SK-N-SH (cell line): ENCODE measurements around the gene CUBN. TPM values are rescaled to one million over a fixed set of nuclear protein-coding genes. Genes with fewer than 3 reads are reported as not detected.
A peak's percentile ranks its signal among the peaks of the same experiment; 100 is the strongest.

Source experiments
- CTCF ChIA-PET: fragments of 300-600, 350-600 bp; formaldehyde crosslinking; extraction: SDS; loops from one replicate; lab custom pipeline; 2021; lab: Yijun Ruan, JAX
- POLR2A ChIA-PET: fragments of 350-600 bp; sonication (Branson Sonifier 250); formaldehyde crosslinking; extraction: SDS; loops from one replicate; lab custom pipeline; 2020; ENCODE audit warnings: antibody characterized with exemption, inconsistent platforms; lab: Yijun Ruan, JAX
- DNase-seq: peaks from one replicate; pipeline ENCODE4 v3.0.0; 2012
- H2AFZ ChIP-seq: fragments of 200-600 bp; sonication (generic); 2 replicates; pipeline ENCODE4 v1.8.1; 2016; ENCODE audit warnings: antibody characterized with exemption, mild to moderate bottlenecking, low read depth
- H3F3A ChIP-seq: fragments of 200-600 bp; sonication (generic); replicated peaks from 2 replicates; pipeline ENCODE3; 2016; ENCODE audit warnings: antibody characterized with exemption, mild to moderate bottlenecking; ENCODE audit not compliant: insufficient read depth
- H3K27ac ChIP-seq, 2 experiments: fragments of 200-500 bp in 1 of 2; fragments of 200-600 bp in 1 of 2; sonication (Bioruptor generic) in 1 of 2; sonication (generic), shearing (Covaris generic) in 1 of 2; 2 replicates each; pipeline versions ENCODE4 v1.5.1 to v1.6.1; 2014 to 2016; ENCODE audit warnings: low read depth in 2 of 2, inconsistent platforms in 1 of 2, low read length in 1 of 2, mild to moderate bottlenecking in 1 of 2, mixed read lengths in 1 of 2
- H3K27me3 ChIP-seq: fragments of 200-600 bp; sonication (generic), shearing (Covaris generic); 2 replicates; pipeline ENCODE4 v1.6.1; 2016; ENCODE audit warnings: mixed run types; ENCODE audit not compliant: insufficient read depth
- H3K36me3 ChIP-seq, 2 experiments: fragments of 200-500 bp in 1 of 2; fragments of 200-600 bp in 1 of 2; sonication (Bioruptor generic) in 1 of 2; sonication (generic) in 1 of 2; replicated peaks in 1 of 2; 2 replicates each; pipeline versions ENCODE3 to v1.5.1; 2014 to 2016; ENCODE audit warnings: low read length in 1 of 2, mild to moderate bottlenecking in 1 of 2; ENCODE audit not compliant: insufficient read depth in 2 of 2, control insufficient read depth in 1 of 2
- H3K4me1 ChIP-seq, 2 experiments: fragments of 200-500 bp in 1 of 2; fragments of 200-600 bp in 1 of 2; sonication (Bioruptor generic) in 1 of 2; sonication (generic), shearing (Covaris generic) in 1 of 2; 2 replicates each; pipeline versions ENCODE4 v1.5.1 to v1.6.1; 2014 to 2016; ENCODE audit warnings: low read depth in 1 of 2, low read length in 1 of 2, mixed run types in 1 of 2; ENCODE audit not compliant: insufficient read depth in 2 of 2, control insufficient read depth in 1 of 2
- H3K4me2 ChIP-seq: fragments of 200-600 bp; sonication (generic), shearing (Covaris generic); 2 replicates; pipeline ENCODE4 v1.6.1; 2017; ENCODE audit warnings: mixed run types
- H3K4me3 ChIP-seq, 2 experiments: fragments of 200-500 bp in 1 of 2; fragments of 200-600 bp in 1 of 2; sonication (Bioruptor generic) in 1 of 2; sonication (generic), shearing (Covaris generic) in 1 of 2; 2 replicates each; pipeline versions ENCODE4 v1.5.1 to v1.8.1; 2014 to 2016; ENCODE audit warnings: low read depth in 2 of 2, inconsistent platforms in 1 of 2, low read length in 1 of 2, mild to moderate bottlenecking in 1 of 2, mixed read lengths in 1 of 2, moderate library complexity in 1 of 2
- H3K79me2 ChIP-seq: fragments of 200-600 bp; sonication (generic); 2 replicates; pipeline ENCODE4 v1.8.1; 2017; ENCODE audit warnings: mild to moderate bottlenecking; ENCODE audit not compliant: insufficient read depth
- H3K9ac ChIP-seq: fragments of 200-600 bp; sonication (generic); 2 replicates; pipeline ENCODE4 v1.6.1; 2017; ENCODE audit warnings: mixed run types
- H3K9me2 ChIP-seq: fragments of 200-600 bp; sonication (generic); 2 replicates; pipeline ENCODE4 v1.6.1; 2017; ENCODE audit warnings: mixed run types
- H3K9me3 ChIP-seq: fragments of 200-600 bp; sonication (generic); 2 replicates; pipeline ENCODE4 v1.6.1; 2017; ENCODE audit warnings: mixed run types, mild to moderate bottlenecking, moderate library complexity
- H4K20me1 ChIP-seq: fragments of 200-600 bp; sonication (generic); 2 replicates; pipeline ENCODE4 v1.6.1; 2017; ENCODE audit warnings: mild to moderate bottlenecking, mixed run types; ENCODE audit not compliant: insufficient read depth
- ELF1 ChIP-seq: IDR thresholded peaks from 2 replicates; pipeline ENCODE4 v1.4.0; 2012
- EP300 ChIP-seq, 2 experiments: IDR thresholded peaks; 2 replicates each; pipeline versions ENCODE4 v1.4.0 to v1.6.1; 2012; ENCODE audit warnings: borderline replicate concordance in 1 of 2, low read depth in 1 of 2, low read length in 1 of 2
- FOSL2 ChIP-seq: IDR thresholded peaks from 2 replicates; pipeline ENCODE4 v1.4.0; 2012; ENCODE audit warnings: low read depth, mild to moderate bottlenecking, moderate library complexity, borderline replicate concordance
- FOXJ3 ChIP-seq: sonication (generic); formaldehyde crosslinking; IDR thresholded peaks from 2 replicates; pipeline ENCODE4 v1.5.1; 2020; ENCODE audit warnings: mild to moderate bottlenecking, missing genetic modification reagents
- GATA2 ChIP-seq: sonication (generic); formaldehyde crosslinking; IDR thresholded peaks from 2 replicates; pipeline ENCODE4 v1.5.0; 2020; ENCODE audit warnings: mild to moderate bottlenecking, missing genetic modification reagents
- MEF2A ChIP-seq: IDR thresholded peaks from 2 replicates; pipeline ENCODE4 v1.4.0; 2012; ENCODE audit warnings: low read depth, borderline replicate concordance
- MXI1 ChIP-seq: IDR thresholded peaks from 2 replicates; pipeline ENCODE4 v1.6.1; 2012; ENCODE audit warnings: mild to moderate bottlenecking, low read depth, low read length, improper control_type of control experiment
- NRF1 ChIP-seq: IDR thresholded peaks from 2 replicates; pipeline ENCODE4 v1.6.1; 2012; ENCODE audit warnings: low read depth, mild to moderate bottlenecking, low read length
- PBX3 ChIP-seq: IDR thresholded peaks from 2 replicates; pipeline ENCODE4; 2012
- RAD21 ChIP-seq: IDR thresholded peaks from 2 replicates; pipeline ENCODE4 v1.6.1; 2012; ENCODE audit warnings: mild to moderate bottlenecking, low read length
- RCOR1 ChIP-seq: fragments of 150-350 bp; IDR thresholded peaks from 2 replicates; pipeline ENCODE4 v1.6.1; 2017; ENCODE audit warnings: antibody characterized with exemption, low read length
- REST ChIP-seq: IDR thresholded peaks from 2 replicates; pipeline ENCODE4 v1.6.1; 2012; ENCODE audit warnings: mild to moderate bottlenecking, low read depth, low read length, moderate library complexity
- RFX5 ChIP-seq: IDR thresholded peaks from 2 replicates; pipeline ENCODE4 v1.6.1; 2012; ENCODE audit warnings: mild to moderate bottlenecking, improper control_type of control experiment, low read length
- TAF1 ChIP-seq: IDR thresholded peaks from 2 replicates; pipeline ENCODE4 v1.6.1; 2012; ENCODE audit warnings: low read depth, mild to moderate bottlenecking, low read length, moderate library complexity, borderline replicate concordance
- TCF12 ChIP-seq: IDR thresholded peaks from 2 replicates; pipeline ENCODE4 v1.4.0; 2012
- YY1 ChIP-seq: IDR thresholded peaks from 2 replicates; pipeline ENCODE4 v1.4.0; 2012; ENCODE audit warnings: low read depth, mild to moderate bottlenecking
- ZBTB33 ChIP-seq: IDR thresholded peaks from 2 replicates; pipeline ENCODE4 v1.4.0; 2012; ENCODE audit warnings: low read depth, borderline replicate concordance
- WGBS: methylation state at CpG from one replicate; pipeline ENCODE4 v1.1.6; 2017; ENCODE audit warnings: low lambda C conversion rate; 5-methylcytosine and 5-hydroxymethylcytosine counted together
- polyA plus RNA-seq, 3 experiments: library from polyadenylated mRNA; depleted of rRNA; stranded (reverse); fragments of >200 nt; gene quantifications; 2 replicates each; pipeline ENCODE4 v1.2.3, GENCODE V29; 2012
- TF ChIP-seq, protein P1 (sequence below): IDR thresholded peaks from 2 replicates; pipeline ENCODE4 v1.4.0; 2012; ENCODE audit warnings: low read depth
- TF ChIP-seq, protein P2 (sequence below): fragments of 200-600 bp; sonication (generic); IDR thresholded peaks from 2 replicates; pipeline ENCODE4 v1.6.1; 2017; ENCODE audit warnings: antibody characterized with exemption, mild to moderate bottlenecking, moderate library complexity

Gene CUBN
- polyA plus RNA-seq, 1 of the 3 experiments (the other 2 are of a cell fraction), result 2.4 TPM

DNA sequence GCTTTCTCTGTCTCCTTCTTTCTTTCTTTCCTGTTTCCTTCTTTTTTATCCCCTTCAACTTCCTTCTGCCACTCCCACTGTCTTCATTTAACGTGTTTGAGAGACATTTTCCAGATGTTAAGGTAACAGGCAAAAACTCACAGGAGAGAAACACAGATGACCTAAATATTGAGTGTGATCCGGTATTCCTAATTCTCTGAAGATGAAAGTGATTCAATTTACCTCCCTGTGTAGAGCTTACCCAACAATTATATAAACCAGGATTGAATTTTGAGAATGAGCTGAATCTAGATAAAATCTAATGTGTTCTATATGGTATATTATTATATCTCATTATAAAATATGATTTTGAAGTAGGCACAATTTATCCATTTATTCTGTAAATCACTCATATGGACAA, 265.8 kb downstream of the CUBN start:
- POLR2A ChIA-PET, result no interaction called here
- no peak overlapping the region for H3K4me3 ChIP-seq

GRCh38 chr10:16857419-16857818, 272.2 kb downstream of the CUBN start:
- Histone ChIP-seq H3K4me2 (peak overlapping the region; percentile 25; the same call in 1 of the 2 replicates), H3K9me2 (no peaks in the 10 kb centered on the region), H2AFZ (0 out of 2 replicates have a peak overlapping the region, but pooled peaks have one; percentile 16), H3K36me3 (no peaks in the 10 kb centered on the region), H3K27me3 (no peaks in the 10 kb centered on the region), H3K9ac (peak overlapping the region; percentile 57), H3F3A (peaks cover 50% of the 10 kb centered on the region), H3K79me2 (no peaks in the 10 kb centered on the region), H3K4me3 (no peak overlapping the region), H4K20me1 (no peaks in the 10 kb centered on the region), H3K9me3 (no peaks in the 10 kb centered on the region), H3K27ac (peak overlapping the region; percentile 80 to 98), H3K4me1 (peaks cover 22 to 28% of the 10 kb centered on the region in 2 experiments; a peak in 3 of 4 replicates)
- ChIA-PET POLR2A (no interaction called here), CTCF (interaction anchor here (0.6 to 4.2 kb wide), 10 partner anchors 9 to 399 kb away, joined by 3 to 30 read pairs (median 4); partner anchors contain the start of gene VIM)
- 23% methylated on average over 4 of the region's 4 CpGs for WGBS
- DNase-seq, result no peak
- TF ChIP-seq PBX3 (peak; percentile 89), YY1 (no peak), ZBTB33 (no peak), REST (no peak), RFX5 (no peak), TCF12 (peak; percentile 96), NRF1 (no peak), EP300 (IDR thresholded peaks at IDR 0.05; ENCODE audit: borderline replicate concordance in 1 of 2, low read depth in 1 of 2, low read length in 1 of 2) (peak; percentile 87 to 90; a peak in 3 of 4 replicates), ELF1 (no peak), TAF1 (no peak), FOSL2 (peak; percentile 25; the same call in 1 of the 2 replicates), MXI1 (no peak), MEF2A (no peak), RAD21 (peak; percentile 21), FOXJ3 (CRISPR knock-in tag) (no peak), RCOR1 (peak; percentile 49)
- TF ChIP-seq, protein P1, sequence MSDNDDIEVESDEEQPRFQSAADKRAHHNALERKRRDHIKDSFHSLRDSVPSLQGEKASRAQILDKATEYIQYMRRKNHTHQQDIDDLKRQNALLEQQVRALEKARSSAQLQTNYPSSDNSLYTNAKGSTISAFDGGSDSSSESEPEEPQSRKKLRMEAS, result no peak
- TF ChIP-seq, protein P2, sequence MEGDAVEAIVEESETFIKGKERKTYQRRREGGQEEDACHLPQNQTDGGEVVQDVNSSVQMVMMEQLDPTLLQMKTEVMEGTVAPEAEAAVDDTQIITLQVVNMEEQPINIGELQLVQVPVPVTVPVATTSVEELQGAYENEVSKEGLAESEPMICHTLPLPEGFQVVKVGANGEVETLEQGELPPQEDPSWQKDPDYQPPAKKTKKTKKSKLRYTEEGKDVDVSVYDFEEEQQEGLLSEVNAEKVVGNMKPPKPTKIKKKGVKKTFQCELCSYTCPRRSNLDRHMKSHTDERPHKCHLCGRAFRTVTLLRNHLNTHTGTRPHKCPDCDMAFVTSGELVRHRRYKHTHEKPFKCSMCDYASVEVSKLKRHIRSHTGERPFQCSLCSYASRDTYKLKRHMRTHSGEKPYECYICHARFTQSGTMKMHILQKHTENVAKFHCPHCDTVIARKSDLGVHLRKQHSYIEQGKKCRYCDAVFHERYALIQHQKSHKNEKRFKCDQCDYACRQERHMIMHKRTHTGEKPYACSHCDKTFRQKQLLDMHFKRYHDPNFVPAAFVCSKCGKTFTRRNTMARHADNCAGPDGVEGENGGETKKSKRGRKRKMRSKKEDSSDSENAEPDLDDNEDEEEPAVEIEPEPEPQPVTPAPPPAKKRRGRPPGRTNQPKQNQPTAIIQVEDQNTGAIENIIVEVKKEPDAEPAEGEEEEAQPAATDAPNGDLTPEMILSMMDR, result no peak

More for the DNA sequence above, 265.8 kb downstream of the CUBN start:
- H3K27me3 ChIP-seq, result no peaks in the 10 kb centered on the region
- H2AFZ ChIP-seq, result no peak overlapping the region; the same call in 1 of the 2 replicates
- WGBS, result 46% methylated on average over 2 of the region's 2 CpGs
- no peak for DNase-seq
- CTCF ChIA-PET, result interaction anchor here (1.2 to 1.5 kb wide), 4 partner anchors 11 to 1263 kb away, joined by 3 to 7 read pairs (median 4); no protein-coding TSS in a partner anchor
- TF ChIP-seq GATA2 (CRISPR knock-in tag) (peak; percentile 25; the same call in 1 of the 2 replicates), TAF1 (no peak), EP300 (IDR thresholded peaks at IDR 0.05; ENCODE audit: borderline replicate concordance in 1 of 2, low read depth in 1 of 2, low read length in 1 of 2) (peak in 1 of 2 experiments; percentile 47; a peak in 2 of 4 replicates)
- no peaks in the 10 kb centered on the region for H3K79me2 ChIP-seq
- no peak overlapping the region for H3K4me2 ChIP-seq
- no peaks in the 10 kb centered on the region for H3K9me2 ChIP-seq
- H3K36me3 ChIP-seq, result no peaks in the 10 kb centered on the region
- H3K4me1 ChIP-seq, result peaks cover 28 to 29% of the 10 kb centered on the region in 2 experiments; a peak in 3 of 4 replicates
- H3F3A ChIP-seq, result peaks cover 38% of the 10 kb centered on the region
- peak overlapping the region in 1 of 2 experiments; percentile 44; a peak in 2 of 4 replicates for H3K27ac ChIP-seq
- H3K9me3 ChIP-seq, result no peaks in the 10 kb centered on the region
- no peak overlapping the region for H3K9ac ChIP-seq
- H4K20me1 ChIP-seq, result no peaks in the 10 kb centered on the region
